Stimulated activated naive B cell treated with anti-CD40 and anti-IgM and Interleukin-4, amounts not matched to agents 10 μg/mL and 1 μg/mL and 100 μg/mL, for 72 hours (primary cell): Measurements from ENCODE around the gene SPINT3.

Experiments
- ATAC-seq, 2 donors: fragments of 150-1000 bp; cut with Tn5 transposase; replicated peaks; 2 replicates each; pipeline ENCODE4 v1.10.0; 2021; ENCODE audit warnings: moderate library complexity in 1 of 2
- DNase-seq: peaks from one replicate; pipeline ENCODE4 v3.0.0; 2021
- H3K27ac Mint-ChIP-seq: one replicate; pipeline ENCODE4 v1.8.0; 2022; ENCODE audit warnings: mild to moderate bottlenecking, mixed read lengths
- H3K27me3 Mint-ChIP-seq, 2 donors: one replicate each; pipeline ENCODE4 v1.8.0; 2022; ENCODE audit warnings: mixed read lengths in 2 of 2
- H3K36me3 Mint-ChIP-seq, 2 donors: one replicate each; pipeline ENCODE4 v1.8.0; 2022; ENCODE audit warnings: mixed read lengths in 2 of 2, mild to moderate bottlenecking in 1 of 2
- H3K4me1 Mint-ChIP-seq, 2 donors: one replicate each; pipeline ENCODE4 v1.8.0; 2022; ENCODE audit warnings: mixed read lengths in 2 of 2, mild to moderate bottlenecking in 1 of 2
- H3K4me3 Mint-ChIP-seq, 2 donors: one replicate each; pipeline ENCODE4 v1.8.0; 2022; ENCODE audit warnings: mild to moderate bottlenecking in 2 of 2, mixed read lengths in 2 of 2, moderate library complexity in 1 of 2
- H3K9me3 Mint-ChIP-seq, 2 donors: one replicate each; pipeline ENCODE4 v1.8.0; 2022; ENCODE audit warnings: mixed read lengths in 2 of 2, mild to moderate bottlenecking in 1 of 2

SPINT3 gene

GRCh38 chr20:45510242-45510862, 5.1 kb downstream of the SPINT3 start:
- Mint-ChIP-seq H3K27ac (no peak overlapping the region), H3K9me3 (no peaks in the 10 kb centered on the region), H3K36me3 (no peaks in the 10 kb centered on the region), H3K27me3 (peaks cover 44 to 54% of the 10 kb centered on the region in 2 donors), H3K4me1 (peaks cover 14% of the 10 kb centered on the region in 2 donors), H3K4me3 (no peak overlapping the region)
- DNase-seq (no peak), ATAC-seq (no peak)

GRCh38 chr20:45509091-45509490, 6.3 kb downstream of the SPINT3 start:
- H3K4me1 Mint-ChIP-seq = peaks cover 14% of the 10 kb centered on the region in 2 donors
- H3K9me3 Mint-ChIP-seq = no peaks in the 10 kb centered on the region
- no peak overlapping the region for H3K4me3 Mint-ChIP-seq
- H3K27me3 Mint-ChIP-seq = peaks cover 40 to 61% of the 10 kb centered on the region in 2 donors
- no peak overlapping the region for H3K27ac Mint-ChIP-seq
- ATAC-seq = no peak
- no peak for DNase-seq
- H3K36me3 Mint-ChIP-seq = no peaks in the 10 kb centered on the region

DNA sequence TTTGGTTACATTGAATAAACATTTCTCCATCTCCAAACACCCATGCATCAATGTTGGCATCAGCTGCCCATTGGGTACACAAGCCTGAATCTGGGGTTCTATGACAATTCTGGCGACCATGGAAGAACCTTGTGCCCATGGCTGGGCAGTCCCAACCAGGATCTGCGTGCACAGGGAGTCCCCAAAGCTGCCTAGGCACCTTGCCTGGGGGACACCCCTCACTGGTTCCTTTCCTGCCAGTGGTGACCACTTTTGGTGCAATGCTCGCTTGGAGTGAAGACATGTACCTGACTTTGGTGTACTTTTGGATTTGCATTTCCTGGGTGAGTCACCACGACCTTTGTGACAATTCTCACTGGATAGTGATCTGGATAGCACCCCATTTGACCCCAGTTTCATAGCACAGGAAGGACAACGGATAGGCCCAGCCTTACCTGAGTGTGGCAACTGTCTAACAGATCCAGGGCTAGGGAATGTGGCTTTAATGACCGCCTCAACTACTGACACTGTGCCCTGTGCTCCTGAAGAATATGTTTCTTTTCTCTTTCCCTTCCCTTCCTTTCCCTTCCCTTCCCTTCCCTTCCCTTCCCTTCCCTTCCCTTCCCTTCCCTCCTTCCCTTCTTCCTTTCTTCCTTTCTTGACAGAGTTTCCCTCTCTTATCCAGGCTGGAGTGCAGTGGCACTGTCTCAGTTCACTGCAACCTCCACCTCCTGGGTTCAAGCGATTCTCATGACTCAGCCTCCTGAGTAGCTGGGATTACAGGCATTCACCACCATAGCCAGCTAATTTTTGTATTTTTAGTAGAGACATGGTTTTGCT, 7.1 kb downstream of the SPINT3 start:
- DNase-seq = no peak
- Mint-ChIP-seq H3K27me3 (peaks cover 44 to 67% of the 10 kb centered on the region in 2 donors), H3K36me3 (no peaks in the 10 kb centered on the region), H3K4me1 (peaks cover 14% of the 10 kb centered on the region in 2 donors), H3K4me3 (no peak overlapping the region), H3K9me3 (no peaks in the 10 kb centered on the region), H3K27ac (no peak overlapping the region)
- ATAC-seq = peak in 1 of 2 donors; percentile 13

DNA sequence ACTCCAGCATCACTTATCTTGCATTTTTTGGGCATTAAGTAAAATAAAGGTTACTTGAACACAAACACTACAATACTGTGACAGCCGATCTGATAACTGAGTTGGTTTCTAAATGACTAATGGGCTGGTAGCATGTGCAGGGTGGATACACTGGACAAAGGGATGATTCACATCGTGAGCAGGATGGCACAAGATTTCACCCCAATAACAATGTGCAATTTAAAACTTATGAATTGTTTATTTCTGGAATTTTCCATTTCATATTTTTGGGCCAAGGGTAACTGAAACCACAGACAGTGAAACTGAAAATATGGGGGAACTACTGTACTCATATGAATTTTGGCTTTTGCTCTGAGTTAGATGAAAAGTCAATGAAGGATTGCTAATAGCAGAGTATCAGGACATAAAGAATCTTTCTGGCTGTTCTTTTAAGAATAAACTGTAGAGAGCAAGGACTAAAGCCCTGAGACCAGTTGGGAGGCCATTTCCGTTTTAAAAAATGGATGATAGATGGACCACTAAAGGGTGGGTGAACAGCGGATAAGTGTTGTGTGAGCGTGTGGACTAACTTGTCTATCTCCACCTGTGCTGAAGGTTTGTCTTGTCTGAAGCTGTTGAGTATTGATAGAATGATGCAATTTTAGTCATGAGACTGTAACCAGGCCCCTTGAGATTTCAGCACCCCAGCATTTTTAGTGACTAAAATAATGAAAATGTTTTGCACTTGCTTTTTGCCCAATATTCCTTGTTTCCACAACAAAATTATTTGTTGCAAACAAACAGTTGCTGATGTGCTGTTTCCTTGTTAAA, 8.2 kb downstream of the SPINT3 start:
- Mint-ChIP-seq H3K9me3 (no peaks in the 10 kb centered on the region), H3K4me1 (peaks cover 14% of the 10 kb centered on the region in 2 donors), H3K27me3 (peaks cover 46 to 68% of the 10 kb centered on the region in 2 donors), H3K4me3 (peak overlapping the region in 1 of 2 donors; percentile 25), H3K27ac (peak overlapping the region; percentile 47), H3K36me3 (no peaks in the 10 kb centered on the region)
- DNase-seq (peak; percentile 5), ATAC-seq (peak; percentile 86 to 91)

DNA sequence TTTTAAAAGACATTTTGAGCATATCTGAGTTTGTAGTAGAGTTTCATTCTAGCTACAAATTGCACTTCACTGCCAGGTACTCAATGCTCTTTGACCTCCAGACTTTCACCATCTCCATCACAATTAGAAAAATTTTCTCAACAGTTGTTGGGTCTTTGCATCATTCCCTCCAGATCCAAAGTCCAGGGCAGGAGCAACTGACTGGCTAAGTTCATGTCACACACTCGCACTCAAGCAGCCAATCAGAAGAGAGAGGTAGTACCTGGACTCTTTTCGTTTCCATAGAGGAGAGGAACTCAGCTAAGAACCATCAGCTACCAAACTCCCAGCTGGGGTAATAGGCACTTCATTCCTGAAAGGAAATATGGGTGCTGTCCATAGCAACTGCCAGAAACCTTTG, 9.0 kb downstream of the SPINT3 start:
- H3K4me3 Mint-ChIP-seq = no peak overlapping the region
- no peaks in the 10 kb centered on the region for H3K9me3 Mint-ChIP-seq
- peaks cover 42 to 64% of the 10 kb centered on the region in 2 donors for H3K27me3 Mint-ChIP-seq
- no peaks in the 10 kb centered on the region for H3K36me3 Mint-ChIP-seq
- DNase-seq (no peak), ATAC-seq (no peak)
- peak overlapping the region; percentile 47 for H3K27ac Mint-ChIP-seq
- H3K4me1 Mint-ChIP-seq = peaks cover 14% of the 10 kb centered on the region in 2 donors

DNA sequence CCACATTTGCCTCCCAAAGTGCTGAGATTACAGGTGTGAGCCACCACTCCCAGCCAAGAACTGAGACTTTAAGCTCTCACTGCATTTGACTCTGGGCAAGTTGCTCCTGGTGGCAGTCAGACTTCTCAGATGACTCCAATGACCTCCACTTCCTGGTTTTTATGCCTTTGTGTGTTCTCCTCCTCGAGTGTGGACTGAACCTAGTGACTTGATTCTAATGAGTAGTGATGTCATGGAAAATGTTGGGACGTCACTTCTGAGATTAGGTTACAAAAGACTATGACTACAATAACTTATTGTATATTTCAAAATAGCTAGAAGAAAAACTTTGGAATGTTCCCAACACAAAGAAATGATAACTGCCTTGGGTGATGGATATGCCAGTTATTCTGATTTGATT, 12.0 kb downstream of the SPINT3 start:
- no peak for DNase-seq
- Mint-ChIP-seq H3K36me3 (no peaks in the 10 kb centered on the region), H3K4me3 (no peak overlapping the region), H3K4me1 (peaks cover 14% of the 10 kb centered on the region in 2 donors), H3K27ac (no peak overlapping the region), H3K27me3 (peaks cover 39 to 62% of the 10 kb centered on the region in 2 donors), H3K9me3 (no peaks in the 10 kb centered on the region)
- no peak for ATAC-seq

DNA sequence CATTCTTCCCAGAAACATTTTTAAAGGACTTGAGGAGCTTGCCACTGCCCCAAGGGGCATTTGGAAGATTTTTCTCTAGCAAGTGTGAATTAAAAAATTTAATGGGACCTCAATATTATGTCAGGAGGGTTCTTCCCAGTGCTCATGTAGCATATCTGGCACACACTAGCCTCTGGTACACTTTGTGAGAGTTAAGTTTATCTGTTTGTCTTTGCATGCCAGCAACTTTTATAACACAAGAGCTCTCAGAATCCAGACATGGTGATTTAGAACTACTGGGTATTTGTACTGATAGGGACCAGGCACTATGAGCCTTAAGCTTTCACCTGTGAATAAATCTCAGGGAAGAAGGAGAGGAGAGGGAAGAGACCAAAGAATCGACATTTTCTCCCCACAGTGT, 12.9 kb downstream of the SPINT3 start:
- DNase-seq = no peak
- H3K27ac Mint-ChIP-seq = no peak overlapping the region
- H3K9me3 Mint-ChIP-seq = no peaks in the 10 kb centered on the region
- H3K36me3 Mint-ChIP-seq = no peaks in the 10 kb centered on the region
- no peak overlapping the region for H3K4me3 Mint-ChIP-seq
- H3K27me3 Mint-ChIP-seq = peaks cover 35 to 56% of the 10 kb centered on the region in 2 donors
- no peak for ATAC-seq
- peaks cover 7 to 9% of the 10 kb centered on the region in 2 donors for H3K4me1 Mint-ChIP-seq

- DNase-seq (no peak), ATAC-seq (no peak)
- Mint-ChIP-seq H3K4me1 (peaks cover 0 to 2% of the 10 kb centered on the region in 2 donors), H3K4me3 (no peak overlapping the region), H3K9me3 (no peaks in the 10 kb centered on the region), H3K36me3 (no peaks in the 10 kb centered on the region), H3K27me3 (peaks cover 39 to 60% of the 10 kb centered on the region in 2 donors), H3K27ac (no peak overlapping the region)
Observed at GRCh38 chr20:45501600-45501999, 13.8 kb downstream of the SPINT3 start.

GRCh38 chr20:45500022-45500421, 15.4 kb downstream of the SPINT3 start:
- Mint-ChIP-seq H3K27ac (no peak overlapping the region), H3K36me3 (no peaks in the 10 kb centered on the region), H3K4me1 (no peaks in the 10 kb centered on the region), H3K27me3 (peaks cover 34 to 60% of the 10 kb centered on the region in 2 donors), H3K9me3 (no peaks in the 10 kb centered on the region), H3K4me3 (no peak overlapping the region)
- no peak for DNase-seq
- ATAC-seq = no peak

DNA sequence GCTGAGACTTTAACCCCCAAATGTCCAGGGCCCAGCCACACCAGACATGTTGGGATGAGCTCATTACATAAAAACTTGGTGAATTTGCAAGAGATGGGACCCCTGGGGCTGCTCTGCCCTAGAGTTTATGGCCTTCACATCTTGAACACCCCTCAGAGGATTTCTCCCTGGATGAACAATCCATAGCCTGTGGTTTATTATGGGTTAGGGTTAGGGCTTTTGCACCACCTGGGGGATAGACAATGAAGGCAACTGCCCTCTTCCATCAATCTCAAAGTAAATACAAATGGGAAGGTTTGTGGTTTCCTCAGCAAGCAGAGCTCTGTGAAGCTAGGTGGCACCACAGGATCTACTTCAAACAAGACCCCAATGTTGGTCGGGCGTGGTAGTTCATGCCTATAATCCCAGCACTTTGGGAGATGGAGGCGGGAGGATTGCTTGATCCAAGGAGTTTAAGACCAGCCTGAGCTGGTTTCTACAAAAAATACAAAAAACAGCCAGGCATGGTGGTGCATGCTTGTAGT, 17.4 kb downstream of the SPINT3 start:
- no peaks in the 10 kb centered on the region for H3K36me3 Mint-ChIP-seq
- no peaks in the 10 kb centered on the region for H3K9me3 Mint-ChIP-seq
- DNase-seq = no peak
- no peak overlapping the region for H3K4me3 Mint-ChIP-seq
- no peak for ATAC-seq
- H3K27me3 Mint-ChIP-seq = peaks cover 28 to 47% of the 10 kb centered on the region in 2 donors
- no peak overlapping the region for H3K27ac Mint-ChIP-seq
- no peaks in the 10 kb centered on the region for H3K4me1 Mint-ChIP-seq

DNA sequence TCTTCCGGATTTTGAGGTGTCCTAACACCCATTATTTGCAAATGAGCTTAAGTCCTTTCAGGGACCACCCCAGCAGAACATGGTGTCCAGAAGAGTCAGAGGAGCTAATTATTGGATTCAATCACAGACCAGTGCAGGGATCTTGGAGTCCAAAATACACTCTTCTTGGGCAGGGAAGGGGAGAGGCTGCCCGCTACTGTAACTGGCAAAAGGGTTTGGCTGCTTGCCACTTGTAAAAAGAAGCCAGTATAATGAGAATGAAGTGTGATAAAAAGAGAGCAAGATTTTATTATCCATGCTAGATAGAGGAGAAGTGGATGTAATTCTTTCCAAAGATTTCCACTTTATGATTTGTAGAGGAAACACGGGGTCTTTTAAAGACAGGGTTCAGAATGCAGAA, 19.3 kb downstream of the SPINT3 start:
- Mint-ChIP-seq H3K4me1 (no peaks in the 10 kb centered on the region), H3K9me3 (no peaks in the 10 kb centered on the region), H3K27ac (no peak overlapping the region), H3K36me3 (no peaks in the 10 kb centered on the region), H3K4me3 (no peak overlapping the region), H3K27me3 (peaks cover 29 to 52% of the 10 kb centered on the region in 2 donors)
- ATAC-seq = no peak
- no peak for DNase-seq

GRCh38 chr20:45495501-45495941, 19.9 kb downstream of the SPINT3 start:
- Mint-ChIP-seq H3K36me3 (no peaks in the 10 kb centered on the region), H3K9me3 (no peaks in the 10 kb centered on the region), H3K27me3 (peaks cover 29 to 49% of the 10 kb centered on the region in 2 donors), H3K4me1 (no peaks in the 10 kb centered on the region), H3K4me3 (no peak overlapping the region), H3K27ac (no peak overlapping the region)
- DNase-seq = no peak
- no peak for ATAC-seq

DNA sequence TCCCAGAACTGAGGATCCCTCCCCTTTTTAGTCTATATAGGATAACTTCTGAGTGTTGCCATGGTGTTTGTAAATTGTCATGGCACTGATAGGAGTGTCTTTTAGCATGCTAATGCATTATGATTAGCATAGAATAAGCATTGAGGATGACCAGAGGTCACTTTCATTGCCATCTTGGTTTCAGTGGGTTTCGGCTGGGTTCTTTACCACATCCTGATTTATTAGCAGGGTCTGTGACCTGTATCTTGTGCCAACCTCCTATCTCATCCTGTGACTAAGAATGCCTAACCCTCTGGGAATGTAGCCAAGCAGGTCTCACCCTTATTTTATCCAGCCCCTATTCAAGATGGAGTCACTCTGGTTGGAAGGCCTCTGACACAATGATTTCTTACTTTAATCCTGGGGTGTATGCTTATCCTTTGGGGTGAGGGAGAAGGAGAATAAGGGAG, 26.3 kb downstream of the SPINT3 start:
- H3K36me3 Mint-ChIP-seq = no peaks in the 10 kb centered on the region
- peaks cover 31 to 60% of the 10 kb centered on the region in 2 donors for H3K27me3 Mint-ChIP-seq
- no peak overlapping the region for H3K4me3 Mint-ChIP-seq
- no peak overlapping the region for H3K27ac Mint-ChIP-seq
- H3K4me1 Mint-ChIP-seq = no peaks in the 10 kb centered on the region
- no peak for ATAC-seq
- no peaks in the 10 kb centered on the region for H3K9me3 Mint-ChIP-seq
- no peak for DNase-seq

GRCh38 chr20:45487231-45487635, 28.2 kb downstream of the SPINT3 start:
- Mint-ChIP-seq H3K4me3 (no peak overlapping the region), H3K27ac (no peak overlapping the region), H3K9me3 (no peaks in the 10 kb centered on the region), H3K4me1 (no peaks in the 10 kb centered on the region), H3K27me3 (peaks cover 27 to 60% of the 10 kb centered on the region in 2 donors), H3K36me3 (no peaks in the 10 kb centered on the region)
- DNase-seq = no peak
- peak in 1 of 2 donors; percentile 46 for ATAC-seq
